Adrenal gland (tissue), 12 donors: ENCODE results near the gene ZFAND4. TPM values are rescaled to one million over a fixed set of nuclear protein-coding genes. Genes with fewer than 3 reads are reported as not detected.

Source experiments
- DNase-seq, 7 donors: peaks; one replicate each; pipeline ENCODE4 v3.0.0-alpha.2; 2019 to 2020
- H3K27ac ChIP-seq, 5 donors: fragments of 200-600 bp; sonication (generic) in 4 of 5; 1 replicate in 3 of 5; 2 replicates in 2 of 5; pipeline versions ENCODE4 v1.5.1 to v1.8.0; 2016 to 2020; ENCODE audit warnings: mild to moderate bottlenecking in 1 of 5
- H3K27me3 ChIP-seq: fragments of 200-600 bp; 2 replicates; pipeline ENCODE4 v1.8.0; 2021
- H3K36me3 ChIP-seq, 2 donors: fragments of 200-600 bp; replicated peaks in 1 of 2; 1 replicate in 1 of 2; 2 replicates in 1 of 2; pipeline versions ENCODE4 v1.5.1 to v1.8.0; 2018 to 2022
- H3K4me1 ChIP-seq, 2 donors: fragments of 200-600 bp; replicated peaks in 1 of 2; 1 replicate in 1 of 2; 2 replicates in 1 of 2; pipeline versions ENCODE4 v1.5.1 to v1.8.0; 2018 to 2021
- H3K4me3 ChIP-seq, 4 donors: fragments of 200-600 bp; sonication (generic) in 3 of 4; one replicate each; pipeline ENCODE4 v1.5.1; 2016 to 2018
- H3K9me3 ChIP-seq, 3 donors: fragments of 200-600 bp; sonication (generic) in 1 of 3; replicated peaks in 1 of 3; 1 replicate in 2 of 3; 2 replicates in 1 of 3; pipeline versions ENCODE4 v1.5.1 to v1.8.0; 2016 to 2021
- CTCF ChIP-seq, 6 experiments: fragments of 450-650 bp in 4 of 6; fragments of 200-600 bp in 2 of 6; sonication (generic) in 1 of 6; IDR thresholded peaks; 1 replicate in 5 of 6; 2 replicates in 1 of 6; pipeline versions ENCODE4 v1.5.1 to v1.8.0; 2016 to 2021; ENCODE audit warnings: antibody characterized with exemption in 6 of 6, mild to moderate bottlenecking in 2 of 6, moderate library complexity in 1 of 6
- POLR2A ChIP-seq, 2 donors: fragments of 450-650 bp; IDR thresholded peaks; one replicate each; pipeline ENCODE4 v1.6.1; 2017; ENCODE audit warnings: antibody characterized with exemption in 2 of 2, mild to moderate bottlenecking in 2 of 2, moderate library complexity in 1 of 2
- WGBS, 4 donors: extraction: QIAGEN DNeasy Blood & Tissue Kit in 2 of 4; methylation state at CpG; one replicate each; pipeline versions ENCODE4 v1.1.5 to v1.1.7; 2013 to 2017; 5-methylcytosine and 5-hydroxymethylcytosine counted together
- intact Hi-C, 2 donors: fragments of 100-400 bp; cut with DNase I; formaldehyde crosslinking; loops; one replicate each; pipeline versions ENCODE4 v1.14.1 to v1.15.0; 2022 to 2023
- polyA plus RNA-seq, 3 donors: library from polyadenylated mRNA; stranded (reverse); fragments of 200-250 nt in 2 of 3; fragments of 350-450 nt in 1 of 3; fragmentation: Illumina TruSeq in 1 of 3; extraction: RNeasy Lipid Tissue Mini Kit (QIAGEN cat#74804) in 1 of 3; gene quantifications; one replicate each; pipeline ENCODE4 v1.2.3, GENCODE V29; 2013 to 2014
- total RNA-seq, 9 donors: library from RNA; depleted of rRNA in 4 of 9; stranded (reverse); fragments of >200 nt in 4 of 9; fragments of 120-200 nt in 1 of 9; fragmentation: NEBNext Ultra II Directional in 1 of 9; extraction: Animal tissue kit (Norgen Biotek cat#: 25700) in 1 of 9; gene quantifications; one replicate each; pipeline versions ENCODE4 v1.1.0 to v1.2.4, GENCODE V29; 2013 to 2023
- donor health status: healthy with polysubstance abuse.
- donor health status: Bipolar disorder and iron deficiency.
- donor health status: DM: yes; HTN: yes; CAD: no.
- donor health status: DM: no; HTN: no; CAD: no.
- donor health status: DM: no; HTN: no; CAD: no.
- donor health status: DM: yes; HTN: yes; CAD: no.

The ZFAND4 gene
- total and polyA plus RNA-seq, 12 donors = 7.1 to 48.7 (median 26.6) TPM

- 98 to 100% (median 99%) methylated on average over 2 of the region's 2 CpGs for WGBS, 4 donors
- DNase-seq = no peak
- Histone ChIP-seq H3K4me1 (peaks cover 9 to 20% of the 10 kb centered on the region in 2 donors), H3K27me3 (no peaks in the 10 kb centered on the region), H3K27ac (no peak overlapping the region), H3K4me3 (no peak overlapping the region), H3K9me3 (no peaks in the 10 kb centered on the region), H3K36me3 (no peaks in the 10 kb centered on the region)
- intact Hi-C loops = loop anchor here in 1 of 2 donors (10.0 kb wide), 1 partner anchor 125 kb away; no protein-coding TSS in a partner anchor
- no peak for TF ChIP-seq CTCF (IDR thresholded peaks at IDR 0.05)
These were observed 82.7 kb downstream of the ZFAND4 start for GRCh38 chr10:45589868-45590267.

- Histone ChIP-seq H3K27me3 (no peaks in the 10 kb centered on the region), H3K36me3 (no peaks in the 10 kb centered on the region), H3K27ac (no peak overlapping the region), H3K4me3 (no peak overlapping the region), H3K9me3 (no peaks in the 10 kb centered on the region), H3K4me1 (peaks cover 9 to 20% of the 10 kb centered on the region in 2 donors)
- no peak for DNase-seq
- TF ChIP-seq POLR2A (IDR thresholded peaks at IDR 0.05) (no peak), CTCF (IDR thresholded peaks at IDR 0.05) (no peak)
- intact Hi-C loops = no loop called here
These were observed 83.6 kb downstream of the ZFAND4 start for GRCh38 chr10:45589009-45589408.

- H3K4me1 ChIP-seq = peaks cover 3 to 14% of the 10 kb centered on the region in 2 donors
- intact Hi-C loops = no loop called here
- WGBS, 4 donors = 96 to 99% (median 99%) methylated on average over 3 of the region's 3 CpGs
- H3K9me3 ChIP-seq = no peaks in the 10 kb centered on the region
- no peak for DNase-seq
- no peaks in the 10 kb centered on the region for H3K36me3 ChIP-seq
- no peak overlapping the region for H3K4me3 ChIP-seq
- TF ChIP-seq POLR2A (IDR thresholded peaks at IDR 0.05) (no peak), CTCF (IDR thresholded peaks at IDR 0.05) (no peak)
- no peak overlapping the region for H3K27ac ChIP-seq
- H3K27me3 ChIP-seq = no peaks in the 10 kb centered on the region
These were observed 86.3 kb downstream of the ZFAND4 start for GRCh38 chr10:45586028-45586824.

- H3K9me3 ChIP-seq = no peaks in the 10 kb centered on the region
- H3K4me3 ChIP-seq = no peak overlapping the region
- no peak for DNase-seq
- H3K27me3 ChIP-seq = no peaks in the 10 kb centered on the region
- TF ChIP-seq POLR2A (IDR thresholded peaks at IDR 0.05) (no peak), CTCF (IDR thresholded peaks at IDR 0.05) (no peak)
- intact Hi-C loops = no loop called here
- no peaks in the 10 kb centered on the region for H3K36me3 ChIP-seq
- 92 to 98% (median 94%) methylated on average over 2 of the region's 2 CpGs for WGBS, 4 donors
- peaks cover 9 to 25% of the 10 kb centered on the region in 2 donors for H3K4me1 ChIP-seq
- H3K27ac ChIP-seq = no peak overlapping the region
These were observed 87.4 kb downstream of the ZFAND4 start for GRCh38 chr10:45585131-45585530.
